ENCODE data around the gene RAN. TPM values are rescaled to one million over a fixed set of nuclear protein-coding genes. Genes with fewer than 3 reads are reported as not detected.

RAN gene
- total RNA-seq, result 73.7 TPM

- peak within 1 kb of the TSS; percentile 90 to 98 for H3K4me3 ChIP-seq
- peaks cover 3 to 17% of the 10 kb centered on the region in 2 donors for H3K4me1 ChIP-seq
- H3K36me3 ChIP-seq, result peaks cover 28 to 33% of the 10 kb centered on the region in 2 donors
- no peaks in the 10 kb centered on the region for H3K9me3 ChIP-seq
- peak; percentile 33 to 93 for DNase-seq (ENCODE audit: low spot score in 2 of 2)
- H3K27me3 ChIP-seq, result no peaks in the 10 kb centered on the region
- H3K27ac ChIP-seq, result peak within 1 kb of the TSS; percentile 74 to 87
- intact Hi-C loops (cut with DNase I), result loop anchor here (1.0 to 5.0 kb wide), 3 partner anchors 32 to 1956 kb away; partner anchors contain the start of genes GOLGA3 and STX2
- TF ChIP-seq CTCF (IDR thresholded peaks at IDR 0.05), result peak in 1 of 3 experiments; percentile 8
Observed at GRCh38 chr12:130871286-130872178, at the start of gene RAN. TSS of gene RAN (plus strand) at chr12:130872066. CDS start at chr12:130872594, 528 bp downstream.

- Histone ChIP-seq H3K36me3 (peaks cover 9 to 14% of the 10 kb centered on the region in 2 donors), H3K4me3 (no peak overlapping the region), H3K4me1 (no peaks in the 10 kb centered on the region), H3K9me3 (no peaks in the 10 kb centered on the region), H3K27me3 (no peaks in the 10 kb centered on the region), H3K27ac (no peak overlapping the region)
- TF ChIP-seq CTCF (IDR thresholded peaks at IDR 0.05), result no peak
- DNase-seq (ENCODE audit: low spot score in 2 of 2), result no peak
- intact Hi-C loops (cut with DNase I), result no loop called here
Observed at GRCh38 chr12:130825771-130826150, 46.1 kb upstream of the RAN start.

GRCh38 chr12:130826151-130826801 lies 45.6 kb upstream of the RAN start:
- Histone ChIP-seq H3K27ac (no peak overlapping the region), H3K36me3 (peaks cover 9 to 13% of the 10 kb centered on the region in 2 donors), H3K4me1 (no peaks in the 10 kb centered on the region), H3K9me3 (no peaks in the 10 kb centered on the region), H3K27me3 (no peaks in the 10 kb centered on the region), H3K4me3 (no peak overlapping the region)
- peak in 1 of 2 donors; percentile 65 for DNase-seq (ENCODE audit: low spot score in 2 of 2)
- intact Hi-C loops (cut with DNase I), result no loop called here
- TF ChIP-seq CTCF (IDR thresholded peaks at IDR 0.05), result peak; percentile 25 to 53 (median 47)

- Histone ChIP-seq H3K27me3 (no peaks in the 10 kb centered on the region), H3K4me1 (no peaks in the 10 kb centered on the region), H3K27ac (no peak overlapping the region), H3K4me3 (no peak overlapping the region), H3K9me3 (no peaks in the 10 kb centered on the region), H3K36me3 (peaks cover 8 to 9% of the 10 kb centered on the region in 2 donors)
- DNase-seq (ENCODE audit: low spot score in 2 of 2), result peak in 1 of 2 donors; percentile 58
- intact Hi-C loops (cut with DNase I), result no loop called here
- TF ChIP-seq CTCF (IDR thresholded peaks at IDR 0.05), result no peak
Observed at GRCh38 chr12:130827432-130827831, 44.4 kb upstream of the RAN start.

- peak in 1 of 2 donors; percentile 41 for DNase-seq (ENCODE audit: low spot score in 2 of 2)
- no peaks in the 10 kb centered on the region for H3K4me1 ChIP-seq
- H3K36me3 ChIP-seq, result no peaks in the 10 kb centered on the region
- H3K4me3 ChIP-seq, result no peak overlapping the region
- no peaks in the 10 kb centered on the region for H3K9me3 ChIP-seq
- H3K27me3 ChIP-seq, result no peaks in the 10 kb centered on the region
- intact Hi-C loops (cut with DNase I), result no loop called here
- TF ChIP-seq CTCF (IDR thresholded peaks at IDR 0.05), result no peak
- H3K27ac ChIP-seq, result no peak overlapping the region
Observed at GRCh38 chr12:130828895-130829294, 43.0 kb upstream of the RAN start.

Data from ascending aorta (tissue), 2 donors.